GM12801 (cell line): ENCODE results near the gene CHRNA10.

Experiments used
- TF ChIP-seq, protein P1 (sequence below): IDR thresholded peaks from one replicate; pipeline ENCODE4 v1.5.1; 2011; ENCODE audit warnings: control low read depth; ENCODE audit not compliant: insufficient read length; ENCODE audit errors: extremely low read depth

CHRNA10 gene

DNA sequence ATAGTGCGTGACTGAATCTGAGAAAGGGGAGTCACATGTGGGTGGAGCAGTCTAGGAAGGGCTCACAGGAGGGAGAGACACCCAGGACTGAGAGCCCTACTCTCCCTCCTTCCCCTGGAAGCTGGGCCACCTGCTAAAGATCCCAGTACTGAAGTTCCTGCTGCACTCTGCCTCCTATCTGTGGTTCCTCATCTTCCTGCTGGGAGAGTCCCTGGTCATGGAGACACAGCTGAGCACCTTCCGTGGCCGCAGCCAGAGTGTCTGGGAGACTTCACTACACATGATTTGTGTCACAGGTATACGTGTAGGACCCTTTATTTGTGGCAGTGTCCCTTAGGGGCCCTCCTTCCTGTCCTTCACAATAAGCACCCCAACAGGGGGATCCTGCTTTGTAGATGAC is 48.7 kb downstream of the CHRNA10 start:
- TF ChIP-seq, protein P1, sequence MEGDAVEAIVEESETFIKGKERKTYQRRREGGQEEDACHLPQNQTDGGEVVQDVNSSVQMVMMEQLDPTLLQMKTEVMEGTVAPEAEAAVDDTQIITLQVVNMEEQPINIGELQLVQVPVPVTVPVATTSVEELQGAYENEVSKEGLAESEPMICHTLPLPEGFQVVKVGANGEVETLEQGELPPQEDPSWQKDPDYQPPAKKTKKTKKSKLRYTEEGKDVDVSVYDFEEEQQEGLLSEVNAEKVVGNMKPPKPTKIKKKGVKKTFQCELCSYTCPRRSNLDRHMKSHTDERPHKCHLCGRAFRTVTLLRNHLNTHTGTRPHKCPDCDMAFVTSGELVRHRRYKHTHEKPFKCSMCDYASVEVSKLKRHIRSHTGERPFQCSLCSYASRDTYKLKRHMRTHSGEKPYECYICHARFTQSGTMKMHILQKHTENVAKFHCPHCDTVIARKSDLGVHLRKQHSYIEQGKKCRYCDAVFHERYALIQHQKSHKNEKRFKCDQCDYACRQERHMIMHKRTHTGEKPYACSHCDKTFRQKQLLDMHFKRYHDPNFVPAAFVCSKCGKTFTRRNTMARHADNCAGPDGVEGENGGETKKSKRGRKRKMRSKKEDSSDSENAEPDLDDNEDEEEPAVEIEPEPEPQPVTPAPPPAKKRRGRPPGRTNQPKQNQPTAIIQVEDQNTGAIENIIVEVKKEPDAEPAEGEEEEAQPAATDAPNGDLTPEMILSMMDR: no peak

DNA sequence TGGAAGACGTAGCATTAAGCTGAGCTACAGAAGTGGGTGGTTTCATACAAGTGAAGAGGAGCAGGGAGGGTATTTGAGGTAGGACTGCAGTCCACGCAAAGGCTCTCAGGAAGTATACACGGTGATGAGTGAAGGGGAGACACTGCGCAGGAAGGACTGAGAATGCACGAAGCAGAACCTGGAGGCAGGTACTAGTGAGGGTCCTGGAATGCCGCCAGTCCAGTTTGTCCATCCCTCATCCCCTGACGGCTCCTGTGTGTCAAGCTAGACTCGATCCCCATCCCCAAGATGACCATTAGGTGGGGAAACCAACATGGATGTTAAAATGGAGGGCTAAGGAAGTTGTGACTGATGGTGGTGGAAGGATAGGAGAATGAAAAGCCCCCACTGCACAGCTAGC is 53.2 kb downstream of the CHRNA10 start:
- TF ChIP-seq, protein P1: no peak

DNA sequence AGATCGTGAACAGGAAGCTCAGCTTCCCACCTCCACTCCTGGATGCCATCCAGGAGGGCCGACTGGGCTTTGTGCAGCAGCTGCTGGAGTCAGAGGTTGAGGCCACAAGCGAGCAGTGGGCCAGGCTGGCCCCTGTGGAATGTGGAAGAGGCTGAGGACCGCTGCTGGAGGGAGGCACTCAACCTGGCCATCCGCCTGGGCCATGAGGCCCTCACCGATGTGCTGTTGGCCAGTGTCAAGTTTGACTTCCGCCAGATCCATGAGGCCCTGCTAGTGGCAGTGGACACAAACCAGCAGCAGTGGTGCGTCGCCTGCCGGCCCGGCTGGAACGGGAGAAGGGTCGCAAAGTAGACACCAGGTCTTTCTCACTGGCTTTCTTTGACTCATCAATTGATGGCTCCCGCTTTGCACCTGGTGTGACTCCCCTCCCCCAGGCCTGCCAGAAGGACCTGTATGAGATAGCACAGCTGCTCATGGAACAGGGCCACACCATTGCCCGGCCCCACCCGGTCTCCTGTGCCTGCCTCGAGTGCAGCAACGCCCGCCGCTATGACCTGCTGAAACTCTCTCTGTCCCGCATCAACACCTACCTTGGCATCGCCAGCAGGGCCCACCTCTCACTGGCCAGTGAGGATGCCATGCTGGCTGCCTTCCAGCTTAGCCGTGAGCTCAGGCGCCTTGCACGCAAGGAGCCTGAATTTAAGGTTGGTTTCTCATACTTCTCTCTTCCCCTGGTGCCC is 54.3 kb downstream of the CHRNA10 start:
- TF ChIP-seq, protein P1: no peak

DNA sequence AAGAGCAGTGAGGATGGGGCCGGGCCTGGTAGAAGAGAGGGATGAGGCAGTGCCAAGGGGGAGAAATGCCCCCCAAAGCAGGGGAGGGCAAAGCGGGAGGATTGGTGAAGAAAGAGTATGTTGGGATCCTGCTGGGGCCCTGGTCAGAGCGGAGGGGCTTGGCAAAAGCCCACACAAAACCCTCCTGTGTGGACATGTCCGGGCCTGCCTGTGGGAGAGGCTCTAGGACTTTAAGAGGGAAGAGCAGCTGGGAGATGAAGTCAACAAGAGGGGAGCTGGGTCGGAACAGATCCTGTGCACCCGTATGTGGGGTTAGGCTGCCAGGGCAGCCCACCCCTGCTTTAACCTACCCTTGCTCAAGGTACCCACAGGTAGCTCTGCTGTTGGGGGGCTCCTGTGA is 55.2 kb downstream of the CHRNA10 start:
- TF ChIP-seq, protein P1: no peak
